MCF 10A (cell line): Measurements from ENCODE around the gene SFXN1. TPM values are rescaled to one million over a fixed set of nuclear protein-coding genes. Genes with fewer than 3 reads are reported as not detected.
A peak's percentile ranks its signal among the peaks of the same experiment; 100 is the strongest.

Source experiments
- BruUV-seq: library from RNA; stranded (reverse); fragments of 400-500 nt; replicated peaks from 2 replicates; lab custom pipeline; 2021; lab: Mats Ljungman, UMichigan
- CTCF ChIA-PET: fragments of 300-600 bp; sonication (Branson Sonifier 250); formaldehyde crosslinking; extraction: SDS; loops from one replicate; lab custom pipeline; 2021; ENCODE audit warnings: antibody characterized with exemption, inconsistent platforms; lab: Yijun Ruan, JAX
- POLR2A ChIA-PET: fragments of 300-600, 350-650 bp; sonication (Branson Sonifier 250); formaldehyde crosslinking; extraction: SDS; loops from one replicate; lab custom pipeline; 2020; ENCODE audit warnings: antibody characterized with exemption, inconsistent platforms; lab: Yijun Ruan, JAX
- DNase-seq: peaks from one replicate; pipeline ENCODE4 v3.0.0-alpha.2; 2018; ENCODE audit not compliant: unreplicated experiment
- H3K27ac Mint-ChIP-seq: one replicate; pipeline ENCODE4 v1.8.0; 2022; ENCODE audit warnings: mild to moderate bottlenecking, low read depth, mixed read lengths; ENCODE audit not compliant: unreplicated experiment
- H3K27me3 Mint-ChIP-seq: one replicate; pipeline ENCODE4 v1.8.0; 2022; ENCODE audit warnings: mixed read lengths; ENCODE audit not compliant: insufficient read depth, unreplicated experiment
- H3K36me3 Mint-ChIP-seq: one replicate; pipeline ENCODE4 v1.8.0; 2022; ENCODE audit warnings: mild to moderate bottlenecking, moderate library complexity, mixed read lengths; ENCODE audit not compliant: insufficient read depth, unreplicated experiment
- H3K4me1 Mint-ChIP-seq: one replicate; pipeline ENCODE4 v1.8.0; 2022; ENCODE audit warnings: mixed read lengths; ENCODE audit not compliant: insufficient read depth, unreplicated experiment
- H3K4me3 Mint-ChIP-seq: one replicate; pipeline ENCODE4 v1.8.0; 2022; ENCODE audit warnings: mild to moderate bottlenecking, moderate library complexity, mixed read lengths; ENCODE audit not compliant: unreplicated experiment
- H3K9me3 Mint-ChIP-seq: one replicate; pipeline ENCODE4 v1.8.0; 2022; ENCODE audit warnings: mixed read lengths; ENCODE audit not compliant: unreplicated experiment
- CTCF ChIP-seq: fragments of 200-600 bp; IDR thresholded peaks from one replicate; pipeline ENCODE4 v1.8.0; 2022; ENCODE audit warnings: antibody characterized with exemption, mild to moderate bottlenecking; ENCODE audit not compliant: unreplicated experiment
- intact Hi-C: fragments of 100-400 bp; cut with micrococcal nuclease; formaldehyde crosslinking; loops from 2 replicates; pipeline ENCODE4 v1.14.1; 2022
- total RNA-seq: library from RNA; stranded (reverse); gene quantifications from 2 replicates; pipeline ENCODE4 v1.2.3, GENCODE V29; 2022

The SFXN1 gene
- total RNA-seq, 1 experiment from 2014 or later, result 91.8 TPM

GRCh38 chr5:175479125-175479881 lies 943 bp downstream of the SFXN1 start:
- CTCF ChIA-PET, result interaction anchor here (0.6 to 5.0 kb wide), 6 partner anchors 13 to 529 kb away, joined by 3 to 48 read pairs (median 4); no protein-coding TSS in a partner anchor
- peak overlapping the region; percentile 90 for H3K27ac Mint-ChIP-seq

GRCh38 chr5:175483337-175483736 lies 5.0 kb downstream of the SFXN1 start:
- DNase-seq, result no peak
- TF ChIP-seq CTCF, result no peak
- peaks cover 38% of the 10 kb centered on the region for H3K36me3 Mint-ChIP-seq
- no peak overlapping the region for H3K4me3 Mint-ChIP-seq
- no peaks in the 10 kb centered on the region for H3K27me3 Mint-ChIP-seq
- intact Hi-C loops, result no loop called here
- ChIA-PET POLR2A (no interaction called here), CTCF (interaction anchor here (0.6 to 1.5 kb wide), 3 partner anchors 19 to 50 kb away, joined by 3 to 4 read pairs (median 4); no protein-coding TSS in a partner anchor)
- peaks cover 33% of the 10 kb centered on the region for H3K4me1 Mint-ChIP-seq
- H3K27ac Mint-ChIP-seq, result no peak overlapping the region
- H3K9me3 Mint-ChIP-seq, result no peaks in the 10 kb centered on the region
- BruUV-seq, result no TSS peak

More at GRCh38 chr5:175479125-175479881, 943 bp downstream of the SFXN1 start:
- peaks cover 21% of the 10 kb centered on the region for H3K27me3 Mint-ChIP-seq
- intact Hi-C loops, result no loop called here
- no peak for TF ChIP-seq CTCF
- H3K9me3 Mint-ChIP-seq, result no peaks in the 10 kb centered on the region
- no peak for DNase-seq
- H3K36me3 Mint-ChIP-seq, result peaks cover 19% of the 10 kb centered on the region
- H3K4me3 Mint-ChIP-seq, result peak overlapping the region; percentile 89
- peaks cover 18% of the 10 kb centered on the region for H3K4me1 Mint-ChIP-seq
- BruUV-seq, result TSS peak; percentile 25
- POLR2A ChIA-PET, result interaction anchor here (0.8 to 1.3 kb wide), 3 partner anchors 9 to 30 kb away, joined by 3 to 4 read pairs (median 3); no protein-coding TSS in a partner anchor

GRCh38 chr5:175484322-175484721 lies 6.0 kb downstream of the SFXN1 start:
- peaks cover 36% of the 10 kb centered on the region for H3K4me1 Mint-ChIP-seq
- intact Hi-C loops, result no loop called here
- DNase-seq, result no peak
- ChIA-PET POLR2A (no interaction called here), CTCF (interaction anchor here (0.6 to 1.3 kb wide), 2 partner anchors 20 to 48 kb away, joined by 3 read pairs; no protein-coding TSS in a partner anchor)
- H3K4me3 Mint-ChIP-seq, result no peak overlapping the region
- H3K9me3 Mint-ChIP-seq, result no peaks in the 10 kb centered on the region
- H3K27me3 Mint-ChIP-seq, result no peaks in the 10 kb centered on the region
- H3K27ac Mint-ChIP-seq, result no peak overlapping the region
- H3K36me3 Mint-ChIP-seq, result peaks cover 38% of the 10 kb centered on the region
- no TSS peak for BruUV-seq
- no peak for TF ChIP-seq CTCF

- no peak overlapping the region for H3K4me3 Mint-ChIP-seq
- peaks cover 31% of the 10 kb centered on the region for H3K4me1 Mint-ChIP-seq
- H3K27me3 Mint-ChIP-seq, result no peaks in the 10 kb centered on the region
- BruUV-seq, result no TSS peak
- ChIA-PET CTCF (interaction anchor here (0.6 to 1.3 kb wide), 2 partner anchors 20 to 49 kb away, joined by 3 read pairs; no protein-coding TSS in a partner anchor), POLR2A (no interaction called here)
- no peaks in the 10 kb centered on the region for H3K9me3 Mint-ChIP-seq
- intact Hi-C loops, result no loop called here
- TF ChIP-seq CTCF, result no peak
- DNase-seq, result no peak
- no peak overlapping the region for H3K27ac Mint-ChIP-seq
- H3K36me3 Mint-ChIP-seq, result peaks cover 38% of the 10 kb centered on the region
Measured at GRCh38 chr5:175484829-175485228, 6.5 kb downstream of the SFXN1 start.
